Measurements from ENCODE around the gene F10.
"Not testable (repeated sequence)": the region's sequence is repeated elsewhere in the genome, so short reads cannot be mapped to it uniquely, and the experiment has no call there.

Gene F10

GRCh38 chr13:113122550-113123225 is at the start of gene F10:
TSS of gene F10 (plus strand) at chr13:113122799. CDS start at chr13:113122856, 57 bp downstream.
- peak; percentile 35 for DNase-seq

GRCh38 chr13:113073942-113074341 is 48.7 kb upstream of the F10 start:
- DNase-seq: no peak

GRCh38 chr13:113074401-113074800 is 48.2 kb upstream of the F10 start:
- DNase-seq: no peak

- no peak for DNase-seq
Measured at GRCh38 chr13:113074876-113075275, 47.7 kb upstream of the F10 start.

- DNase-seq: no peak
Measured at GRCh38 chr13:113075711-113076110, 46.9 kb upstream of the F10 start.

GRCh38 chr13:113076681-113077401 is 45.8 kb upstream of the F10 start:
- DNase-seq: no peak

GRCh38 chr13:113077566-113077952 is 45.0 kb upstream of the F10 start:
- DNase-seq: no peak

GRCh38 chr13:113077953-113078901 is 44.4 kb upstream of the F10 start:
- no peak for DNase-seq

GRCh38 chr13:113078902-113079780 is 43.5 kb upstream of the F10 start:
- no peak for DNase-seq

GRCh38 chr13:113079781-113080080 is 42.9 kb upstream of the F10 start:
- DNase-seq: not testable (repeated sequence)

- no peak for DNase-seq
Measured at GRCh38 chr13:113080361-113080831, 42.2 kb upstream of the F10 start.

- DNase-seq: no peak
Measured at GRCh38 chr13:113080901-113081521, 41.6 kb upstream of the F10 start.

- DNase-seq: no peak
Measured at GRCh38 chr13:113082198-113083021, 40.2 kb upstream of the F10 start.

GRCh38 chr13:113083022-113083373 is 39.6 kb upstream of the F10 start:
- DNase-seq: no peak

GRCh38 chr13:113083402-113084061 is 39.1 kb upstream of the F10 start:
- DNase-seq: peak; percentile 45

- no peak for DNase-seq
Measured at GRCh38 chr13:113084094-113084942, 38.3 kb upstream of the F10 start.

- DNase-seq: no peak
Measured at GRCh38 chr13:113084943-113085540, 37.6 kb upstream of the F10 start.

GRCh38 chr13:113086031-113086750 is 36.4 kb upstream of the F10 start:
- DNase-seq: peak; percentile 49
